CD4-positive, alpha-beta T cell treated with Interleukin-21 for 1 hour (primary cell): ENCODE results near the gene CES5A.
"Not testable (repeated sequence)": the region's sequence is repeated elsewhere in the genome, so short reads cannot be mapped to it uniquely, and the experiment has no call there.

Source experiments
- DNase-seq: peaks from one replicate; pipeline ENCODE4 v3.0.0-alpha.2; 2020

Gene CES5A, protein sequence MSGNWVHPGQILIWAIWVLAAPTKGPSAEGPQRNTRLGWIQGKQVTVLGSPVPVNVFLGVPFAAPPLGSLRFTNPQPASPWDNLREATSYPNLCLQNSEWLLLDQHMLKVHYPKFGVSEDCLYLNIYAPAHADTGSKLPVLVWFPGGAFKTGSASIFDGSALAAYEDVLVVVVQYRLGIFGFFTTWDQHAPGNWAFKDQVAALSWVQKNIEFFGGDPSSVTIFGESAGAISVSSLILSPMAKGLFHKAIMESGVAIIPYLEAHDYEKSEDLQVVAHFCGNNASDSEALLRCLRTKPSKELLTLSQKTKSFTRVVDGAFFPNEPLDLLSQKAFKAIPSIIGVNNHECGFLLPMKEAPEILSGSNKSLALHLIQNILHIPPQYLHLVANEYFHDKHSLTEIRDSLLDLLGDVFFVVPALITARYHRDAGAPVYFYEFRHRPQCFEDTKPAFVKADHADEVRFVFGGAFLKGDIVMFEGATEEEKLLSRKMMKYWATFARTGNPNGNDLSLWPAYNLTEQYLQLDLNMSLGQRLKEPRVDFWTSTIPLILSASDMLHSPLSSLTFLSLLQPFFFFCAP

DNA sequence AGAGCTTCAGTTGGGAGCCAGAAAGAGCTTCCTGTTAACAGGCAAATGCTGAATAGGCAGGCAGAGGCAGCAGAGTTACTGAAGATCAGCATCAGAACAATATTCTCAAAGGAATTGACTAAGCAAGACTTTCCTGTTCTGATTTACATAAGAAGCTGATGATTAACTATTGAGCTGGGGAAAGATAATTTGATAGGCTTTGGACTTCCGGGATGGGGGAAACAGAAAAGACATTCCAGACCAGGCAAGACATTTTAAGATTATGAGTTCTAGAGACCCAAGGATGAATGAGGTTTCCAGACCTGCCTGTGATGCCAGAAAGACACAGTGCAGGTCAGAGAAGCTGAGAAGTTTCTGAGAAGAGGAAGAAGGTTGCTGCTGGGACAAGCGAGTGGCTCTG, at the start of gene CES5A:
Gene CES5A, minus strand, starts transcription at position 101 of the 400 bp plus-strand sequence. CDS start 152 bp downstream, outside the sequence.
- no peak for DNase-seq

DNA sequence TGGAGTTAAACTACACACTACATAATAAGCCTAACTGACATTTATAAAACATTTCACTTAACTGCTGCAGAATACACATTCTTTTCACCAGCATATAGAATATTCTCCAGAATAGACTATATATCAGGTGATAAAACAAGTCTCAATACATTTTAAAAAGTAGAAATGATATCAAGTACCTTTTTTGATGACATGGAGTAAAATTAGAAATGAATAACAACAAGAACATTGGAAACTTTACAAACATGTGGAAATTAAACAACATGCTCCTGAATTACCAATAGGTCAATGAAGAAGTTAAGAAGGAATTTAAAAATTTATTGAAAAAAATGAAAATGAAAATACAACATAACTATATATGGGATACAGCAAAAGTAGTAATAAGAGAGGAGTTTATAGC, 47.5 kb upstream of the CES5A start:
- DNase-seq, result no peak

DNA sequence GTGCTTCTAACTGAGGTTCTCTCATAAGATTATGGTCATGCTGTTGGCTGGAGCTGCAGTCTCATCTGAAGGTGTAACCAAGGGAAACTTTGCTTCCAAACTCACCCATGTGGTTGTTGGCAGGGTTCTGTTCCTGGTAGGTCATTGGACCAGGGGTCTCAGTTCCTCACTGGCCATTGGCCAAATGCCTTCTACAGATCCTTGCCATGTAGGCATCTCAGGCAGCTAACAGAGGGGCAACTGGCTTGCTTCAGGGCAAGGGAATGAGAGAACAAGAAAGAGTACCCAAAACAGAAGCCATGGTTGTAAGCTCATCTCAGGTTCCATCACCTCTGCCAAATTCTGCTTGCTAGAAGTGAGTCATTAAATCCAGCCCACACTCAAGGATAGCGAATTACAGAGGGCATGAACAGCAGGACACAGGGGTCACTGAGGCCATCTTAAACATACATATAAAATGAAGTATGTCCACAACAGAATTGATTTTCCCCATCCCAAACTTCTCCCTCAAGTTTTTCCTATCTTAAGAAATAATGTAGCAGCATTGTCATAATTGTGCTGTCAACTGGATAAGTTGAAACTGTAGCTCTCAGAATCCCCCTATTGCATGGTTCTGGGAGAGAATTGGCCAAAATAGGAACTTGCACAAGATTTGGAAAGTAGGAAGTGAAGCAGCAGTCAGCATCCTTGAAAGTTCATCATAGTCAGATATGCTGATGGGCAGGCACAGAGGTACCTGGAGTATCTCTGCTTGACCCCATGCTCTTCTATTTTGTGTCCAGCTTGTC, 42.4 kb upstream of the CES5A start:
- DNase-seq, result no peak

DNA sequence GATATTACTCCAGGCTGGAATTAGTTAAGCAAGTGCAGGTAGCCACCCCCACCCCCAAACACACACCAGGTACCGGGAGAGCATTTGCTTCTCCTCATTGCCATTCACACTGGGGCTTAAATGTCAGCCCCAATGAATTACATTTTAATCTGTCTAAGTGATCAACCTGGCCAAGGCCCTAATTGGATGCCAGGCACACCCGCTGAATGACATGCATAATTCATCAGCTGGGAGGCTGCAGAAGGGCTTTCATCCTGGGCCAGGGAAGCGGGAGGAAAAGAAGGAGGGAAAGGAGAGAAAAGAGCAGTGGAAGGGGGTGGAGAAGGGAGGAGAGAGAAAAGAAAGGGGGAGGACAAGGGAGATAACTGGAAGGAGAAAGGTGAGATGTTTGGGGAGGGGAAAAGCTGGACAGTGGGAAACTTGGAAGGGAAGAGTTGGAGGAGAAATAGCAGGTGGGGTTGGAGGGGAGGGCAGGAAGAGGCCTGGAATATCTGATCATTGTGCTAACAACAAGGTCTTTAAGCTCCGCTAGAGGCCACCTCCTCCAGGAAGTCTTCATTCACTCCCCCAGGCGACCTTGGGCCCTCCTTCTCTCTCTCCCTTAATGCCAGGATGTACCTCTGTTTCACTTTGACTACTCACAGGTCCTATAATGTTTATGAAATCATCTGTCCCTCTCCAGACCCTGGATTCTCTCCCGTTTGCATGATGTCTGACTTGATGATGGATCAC, 40.1 kb upstream of the CES5A start:
- DNase-seq, result no peak

DNA sequence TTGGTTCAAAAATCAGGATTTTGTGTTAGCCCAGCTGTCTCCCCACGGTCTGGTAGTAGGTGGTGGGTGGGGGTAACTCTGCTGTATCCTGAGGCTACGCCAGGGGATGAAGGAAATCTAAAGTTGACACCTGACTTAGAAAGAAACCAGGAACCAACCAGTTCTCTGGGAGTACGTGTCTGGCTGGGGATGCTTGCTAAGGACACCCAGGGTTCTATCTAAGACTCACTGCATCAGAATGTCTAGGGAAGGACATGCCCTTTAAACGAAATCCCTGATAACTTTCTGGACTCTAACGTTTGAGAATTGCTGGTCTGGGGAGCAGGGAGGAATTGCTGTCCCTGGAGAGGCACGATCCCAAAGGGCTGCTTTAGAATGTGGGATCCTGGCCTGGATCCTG, 39.2 kb upstream of the CES5A start:
- DNase-seq, result no peak

DNA sequence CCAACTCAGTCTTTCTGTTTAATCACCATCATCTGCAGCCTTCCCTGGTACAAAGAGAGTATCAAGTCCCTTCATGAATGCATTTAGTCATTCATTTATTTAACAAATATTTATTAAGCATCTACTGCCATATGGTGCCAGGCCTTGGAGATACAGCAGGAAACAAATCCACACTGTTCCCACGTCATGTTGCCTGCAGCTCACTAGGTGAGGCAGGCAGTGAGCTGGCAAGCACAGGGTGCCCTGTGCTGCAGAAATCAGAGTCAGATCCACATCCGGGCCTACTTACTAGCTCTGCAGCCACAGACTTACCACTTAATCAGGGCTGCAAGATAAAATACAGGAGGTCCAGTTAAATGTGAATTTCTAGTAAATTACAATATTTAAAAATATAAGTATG, 38.5 kb upstream of the CES5A start:
- DNase-seq, result no peak

DNA sequence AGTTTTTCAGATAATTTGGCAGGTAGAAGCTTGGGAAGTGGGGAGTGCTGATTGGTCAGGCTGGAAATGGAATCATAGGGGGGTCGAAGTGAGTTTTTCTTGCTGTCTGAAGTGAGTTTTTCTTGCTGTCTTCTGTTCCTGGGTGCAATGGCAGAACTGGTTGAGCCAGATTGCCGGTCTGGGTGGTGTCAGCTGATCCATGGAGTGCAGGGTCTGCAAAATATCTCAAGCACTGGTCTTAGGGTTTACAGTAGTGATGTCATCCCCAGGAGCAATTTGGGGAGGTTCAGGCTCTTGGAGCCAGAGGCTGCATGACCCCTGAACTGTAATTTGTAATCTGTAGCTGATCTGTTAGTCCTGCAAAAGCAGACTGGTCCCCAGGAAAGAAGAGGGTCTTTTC, 37.9 kb upstream of the CES5A start:
- not testable (repeated sequence) for DNase-seq

DNA sequence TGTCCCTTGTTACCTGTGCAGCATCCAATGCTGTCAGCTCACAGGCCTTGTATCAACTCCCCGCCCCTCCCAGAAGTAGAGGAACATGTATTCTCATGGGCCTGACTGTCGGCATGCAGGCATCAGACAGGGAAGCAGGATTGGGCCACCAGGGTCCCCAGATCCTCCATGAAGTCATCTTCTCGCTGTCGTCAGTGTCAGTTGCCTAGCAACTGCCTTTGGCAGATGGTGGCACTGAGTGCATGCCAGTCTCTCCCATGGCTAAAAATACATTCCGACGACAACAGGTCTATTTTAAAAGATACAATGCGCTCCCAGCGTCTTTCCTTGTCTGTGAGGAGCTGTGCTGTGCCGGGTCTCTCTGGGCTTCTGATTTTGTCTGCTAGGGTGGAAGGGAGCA, 36.8 kb upstream of the CES5A start:
- DNase-seq, result no peak

DNA sequence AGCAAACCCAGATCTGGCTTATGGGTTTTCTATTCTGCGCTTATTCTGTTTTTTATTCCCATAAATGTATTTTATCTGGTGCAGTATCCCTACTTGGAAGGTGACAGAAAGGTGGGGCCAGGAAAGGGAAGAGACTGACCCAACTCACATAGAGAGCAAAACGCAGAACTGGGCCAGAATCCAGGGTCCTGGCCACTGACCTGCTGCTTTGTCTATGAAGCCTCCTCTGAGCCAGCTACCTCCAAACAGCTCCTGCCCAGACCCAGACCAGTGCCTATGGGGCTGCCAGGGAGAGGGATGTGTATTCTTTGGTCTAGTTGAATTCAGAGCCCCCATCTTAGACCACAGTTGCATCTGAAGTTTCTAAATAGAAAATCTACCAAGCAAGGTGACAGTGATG, 36.4 kb upstream of the CES5A start:
- DNase-seq, result no peak

DNA sequence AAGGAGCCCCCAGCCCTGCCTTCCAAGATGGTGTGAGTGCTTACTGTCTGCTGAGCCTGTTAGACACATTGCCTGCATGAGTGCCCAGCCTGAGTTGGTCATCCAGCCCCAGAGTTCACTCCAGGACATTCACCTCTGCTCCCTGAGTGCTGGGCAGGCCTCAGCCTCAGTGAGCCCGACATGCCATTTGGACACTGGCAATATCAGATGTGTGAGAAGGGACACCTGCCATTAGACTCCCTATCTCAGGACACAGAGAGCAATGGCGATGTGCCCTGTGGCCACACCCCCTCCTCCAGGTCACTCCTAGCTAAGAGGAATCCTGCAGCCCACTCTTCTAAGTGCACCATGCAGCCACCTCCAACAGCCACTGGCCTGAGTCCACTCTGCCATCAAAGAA, 34.7 kb upstream of the CES5A start:
- no peak for DNase-seq

DNA sequence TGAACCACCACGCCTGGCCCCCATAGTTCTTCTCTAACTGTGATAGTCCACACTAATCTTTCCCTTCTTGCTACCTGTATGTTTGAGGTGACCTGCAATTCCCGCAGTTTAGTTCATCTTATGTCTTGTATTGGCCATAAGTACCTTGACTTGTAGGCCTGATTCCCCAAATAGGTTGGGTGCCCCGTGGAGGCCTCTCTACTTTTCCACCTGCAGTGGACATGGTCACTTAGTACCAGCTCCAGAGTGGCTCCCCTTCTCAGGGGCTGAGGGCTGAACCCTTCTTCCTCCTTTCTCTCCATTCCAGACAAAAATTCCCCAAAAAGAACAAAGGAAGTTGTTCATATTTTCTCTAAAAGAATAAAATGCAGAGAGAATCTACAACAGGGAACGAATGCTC, 33.5 kb upstream of the CES5A start:
- no peak for DNase-seq

DNA sequence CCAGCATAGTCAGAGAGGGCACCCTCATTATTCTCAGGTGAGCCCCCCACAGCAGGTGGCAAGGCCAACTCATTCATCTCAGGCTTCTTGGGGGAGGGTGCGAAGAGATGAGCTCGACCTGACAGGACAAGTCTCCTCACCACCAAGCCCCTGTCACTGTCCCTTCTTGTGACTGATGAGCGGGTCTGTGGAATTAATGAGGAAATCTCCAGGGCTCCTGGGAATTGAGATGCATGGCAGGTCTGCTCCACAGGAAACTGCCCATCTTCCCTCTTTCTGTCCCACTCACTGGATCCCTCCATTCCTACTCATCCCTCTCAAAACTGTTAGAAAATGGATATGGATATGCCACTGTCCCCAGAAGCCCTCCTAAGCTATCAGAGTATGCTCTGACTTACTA, 32.5 kb upstream of the CES5A start:
- DNase-seq, result no peak

DNA sequence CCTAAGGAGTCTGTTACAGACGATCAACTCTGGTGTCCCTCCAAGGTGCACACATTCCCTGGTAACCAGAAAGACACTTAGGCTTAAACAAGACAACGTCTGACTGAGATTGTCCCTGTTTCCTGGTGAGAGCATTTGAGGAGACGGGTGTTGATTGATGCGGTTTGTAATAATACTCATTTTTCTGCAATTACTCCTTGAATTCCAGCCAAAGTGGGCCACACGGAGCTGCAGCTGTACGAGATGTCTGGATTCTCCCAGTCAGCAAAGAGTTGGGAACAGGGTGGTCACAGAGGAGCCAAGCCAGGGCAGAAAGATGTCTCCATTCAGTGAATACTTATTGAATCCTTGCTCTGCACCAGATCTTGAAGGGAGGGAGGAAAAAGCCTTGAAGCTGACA, 30.9 kb upstream of the CES5A start:
- no peak for DNase-seq

DNA sequence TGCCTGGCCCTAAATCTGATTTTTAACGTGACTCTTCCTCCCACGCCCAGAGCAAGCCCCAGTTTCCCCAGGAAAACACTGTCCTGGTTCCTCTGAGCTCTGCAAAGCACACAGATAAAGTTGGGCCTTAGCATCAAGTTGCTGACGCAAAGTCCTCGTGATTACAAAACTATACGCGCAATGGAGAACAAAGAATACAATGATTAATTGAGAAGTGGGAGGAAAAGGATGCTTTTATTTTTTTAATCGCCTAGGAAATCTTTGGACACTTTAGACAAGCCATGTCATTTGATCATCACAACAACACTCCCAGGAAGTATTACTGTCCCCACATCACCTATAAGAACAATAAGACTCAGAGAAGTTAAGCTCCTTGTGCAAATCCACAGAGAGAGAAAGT, 30.5 kb upstream of the CES5A start:
- no peak for DNase-seq

DNA sequence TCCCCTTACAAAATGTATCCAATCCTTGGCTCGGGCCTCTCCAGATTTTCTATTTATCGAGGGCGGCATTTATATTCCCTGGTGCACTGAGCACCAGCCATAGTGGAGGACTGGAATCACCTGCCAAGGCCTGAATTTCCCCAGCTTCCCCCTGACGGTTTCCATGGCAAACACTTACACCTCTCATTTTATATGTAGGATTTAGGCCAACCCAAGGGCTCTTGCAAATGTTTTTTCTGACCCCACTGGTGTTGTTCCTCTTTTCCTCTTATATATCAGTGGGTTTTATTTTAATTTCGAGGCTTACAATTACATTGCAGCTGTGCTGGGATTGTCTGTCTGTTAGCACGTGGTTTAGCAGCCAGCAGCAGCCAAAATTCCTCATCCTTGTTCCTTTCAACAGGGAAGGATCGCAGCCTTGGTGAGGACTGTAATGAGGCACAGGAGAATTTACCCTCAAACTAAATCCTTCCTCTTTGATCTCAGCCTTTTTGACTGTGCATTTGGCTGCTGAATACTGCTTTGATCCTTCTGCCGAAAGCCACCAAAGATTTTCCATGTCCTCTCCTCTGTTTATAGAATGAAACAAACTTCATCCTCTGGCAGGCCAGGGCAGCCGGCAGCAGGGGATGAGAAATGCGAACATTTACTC, 26.5 kb upstream of the CES5A start:
- no peak for DNase-seq

DNA sequence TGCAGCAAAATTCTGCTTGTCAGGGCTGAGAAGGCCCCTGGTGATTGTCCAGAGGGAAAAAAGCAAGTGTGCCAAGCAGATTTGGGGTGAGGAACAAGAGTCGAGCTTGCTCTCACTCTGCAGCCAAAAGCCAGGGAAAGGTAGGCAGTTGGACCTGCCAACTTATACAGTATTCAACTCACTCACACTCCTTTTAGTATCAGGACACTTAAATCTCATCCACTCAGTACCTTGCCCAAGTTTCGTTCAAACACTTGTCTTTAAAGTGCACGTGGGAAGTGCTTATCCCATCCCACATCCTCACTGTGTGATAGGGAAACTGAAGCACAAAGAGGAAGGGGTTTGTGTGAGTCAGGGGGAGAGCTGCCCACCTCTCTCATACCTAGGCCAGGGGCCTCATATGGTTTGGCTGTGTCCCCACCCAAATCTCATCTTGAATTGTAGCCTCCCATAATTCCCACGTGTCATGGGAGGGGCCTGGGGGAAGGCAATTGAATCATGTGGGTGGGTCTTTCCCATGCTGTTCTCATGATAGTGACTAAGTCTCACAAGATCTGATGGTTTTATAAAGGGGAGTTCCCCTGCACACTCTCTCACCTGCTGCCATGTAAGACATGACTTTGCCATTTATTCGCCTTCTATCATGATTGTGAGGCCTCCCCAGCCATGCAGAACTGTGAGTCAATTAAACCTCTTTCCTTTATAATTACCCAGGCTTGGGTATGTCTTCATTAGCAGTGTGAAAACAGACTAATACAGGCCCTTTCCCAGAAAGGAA, 25.6 kb upstream of the CES5A start:
- no peak for DNase-seq

DNA sequence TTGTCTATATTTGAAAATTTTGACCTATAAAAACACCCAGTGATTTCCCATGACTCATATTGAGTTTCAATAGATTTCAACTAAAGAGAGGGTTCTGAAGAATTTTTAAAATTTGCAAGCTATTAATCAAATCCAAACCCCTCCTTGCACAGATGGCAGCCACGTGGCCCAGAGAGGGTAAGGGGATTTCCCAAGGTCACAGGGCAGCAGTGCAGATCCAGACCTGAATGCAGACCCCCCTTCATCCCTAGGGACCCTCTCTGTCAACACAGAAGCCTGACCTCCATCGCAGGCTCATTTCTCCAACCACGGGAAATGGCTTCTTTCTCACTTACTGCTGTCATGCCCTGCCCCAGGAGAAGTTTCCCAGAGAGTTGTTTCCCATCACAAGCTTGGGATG, 24.7 kb upstream of the CES5A start:
- no peak for DNase-seq

DNA sequence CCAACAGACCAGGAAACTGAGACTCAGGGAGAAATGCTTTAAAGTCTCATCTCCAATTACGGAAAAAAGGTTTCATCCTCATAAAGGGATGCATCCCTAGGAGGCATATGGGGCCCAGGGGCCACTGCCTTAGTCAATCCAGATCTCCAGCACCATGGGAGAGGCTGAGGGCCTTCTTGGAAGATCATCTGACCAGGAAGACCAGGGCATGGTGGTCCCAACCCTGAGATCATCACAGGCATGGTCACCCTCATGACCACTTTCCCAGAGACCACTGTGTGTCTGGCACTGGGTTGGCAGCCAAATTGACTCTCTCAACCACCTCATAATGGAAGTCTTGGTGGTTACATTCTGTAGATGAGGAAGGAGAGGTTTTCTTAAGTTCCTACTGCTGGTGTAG, 23.4 kb upstream of the CES5A start:
- no peak for DNase-seq

DNA sequence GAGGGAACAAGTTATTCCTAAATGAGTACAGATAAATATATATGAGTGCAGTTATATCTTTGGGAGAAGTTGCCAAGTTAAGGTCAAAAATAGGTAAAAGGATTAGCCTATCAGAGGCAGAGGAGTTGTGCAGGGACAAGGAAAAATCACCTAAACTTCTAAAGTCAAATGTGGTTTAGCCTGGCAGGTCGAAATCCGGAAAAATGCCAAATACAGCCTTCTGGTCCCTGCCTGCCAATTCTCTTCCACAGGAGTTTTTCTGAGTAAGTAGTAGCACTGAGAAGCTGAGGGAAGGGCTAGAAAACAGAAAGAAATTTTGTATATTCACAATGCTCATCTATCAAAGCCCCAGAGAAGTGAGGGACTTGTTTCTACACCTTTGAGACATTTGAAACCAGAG, 17.6 kb upstream of the CES5A start:
- no peak for DNase-seq

DNA sequence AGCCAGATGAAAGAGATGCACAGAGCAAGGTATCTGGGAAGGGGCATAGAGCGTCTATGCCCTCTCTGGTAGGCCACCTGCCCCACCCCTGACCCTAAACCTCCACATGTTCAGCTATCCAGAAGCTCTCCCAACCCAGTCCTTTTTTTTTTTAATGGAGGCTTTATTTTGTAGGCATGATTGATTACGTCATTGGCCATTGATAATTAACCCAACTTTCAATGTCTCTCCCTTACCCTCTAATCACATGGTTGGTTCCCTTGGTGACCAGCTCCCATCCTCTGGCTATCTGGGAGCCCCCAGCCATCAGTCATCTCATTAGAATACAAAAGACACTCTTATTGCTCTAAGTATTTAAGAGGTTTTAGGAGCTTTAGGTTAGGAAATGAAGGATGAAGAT, 14.3 kb upstream of the CES5A start:
- DNase-seq, result no peak

DNA sequence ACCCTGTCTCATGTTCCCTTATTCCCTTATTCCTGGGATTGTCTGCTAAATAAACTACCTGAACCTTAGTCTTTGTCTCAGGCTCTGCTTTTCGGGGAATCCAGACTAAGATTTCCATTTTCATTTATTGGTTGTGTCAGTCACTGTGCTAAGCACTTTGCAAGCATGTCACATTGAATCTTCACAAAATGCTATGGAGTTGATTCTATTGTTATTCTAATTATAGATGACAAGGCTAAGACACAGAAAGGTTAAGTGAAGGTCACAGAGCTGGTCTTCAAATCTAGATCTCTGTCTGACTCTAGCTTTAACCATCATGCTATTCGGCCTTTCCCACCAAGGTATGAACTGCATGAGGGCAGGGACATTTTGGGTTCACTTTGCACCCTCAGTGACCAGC, 13.4 kb upstream of the CES5A start:
- no peak for DNase-seq

DNA sequence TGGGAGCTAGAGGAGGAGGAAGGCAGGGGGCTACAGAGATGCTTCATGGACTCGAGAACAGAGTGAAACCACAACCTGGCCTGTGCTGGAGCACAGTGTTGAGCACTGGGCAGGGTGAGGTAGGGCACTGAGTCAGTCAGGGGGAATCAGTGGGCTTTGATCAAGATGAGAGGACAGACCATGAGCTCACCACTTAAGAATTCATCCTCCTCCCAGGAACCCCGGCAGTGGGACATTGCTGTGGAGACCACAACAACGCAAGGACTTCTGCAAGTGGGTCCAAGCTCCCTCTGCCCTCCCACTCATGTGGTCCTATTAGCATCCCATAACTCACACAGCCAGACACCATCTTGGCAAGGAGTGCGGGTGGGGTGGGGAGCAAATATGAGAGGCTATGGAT, 1.7 kb upstream of the CES5A start:
- no peak for DNase-seq
